NCI-H2107 (cell line): ENCODE data around the gene RPUSD3.

Experiments
- DNase-seq: peaks from one replicate; lab custom pipeline; 2025; lab: John Stamatoyannopoulos, UW

Gene RPUSD3

GRCh38 chr3:9804996-9805395, 38.8 kb downstream of the RPUSD3 start:
- no peak for DNase-seq

GRCh38 chr3:9803494-9803893, 40.3 kb downstream of the RPUSD3 start:
- no peak for DNase-seq

GRCh38 chr3:9800529-9800928, 43.3 kb downstream of the RPUSD3 start:
- DNase-seq: no peak

GRCh38 chr3:9797196-9797945, 46.4 kb downstream of the RPUSD3 start:
- DNase-seq: no peak

- DNase-seq: no peak
Measured at GRCh38 chr3:9795207-9795606, 48.6 kb downstream of the RPUSD3 start.

GRCh38 chr3:9794400-9794799, 49.4 kb downstream of the RPUSD3 start:
- DNase-seq: no peak

- DNase-seq: no peak
Measured at GRCh38 chr3:9793161-9793781, 50.5 kb downstream of the RPUSD3 start.

- DNase-seq: peak; percentile 80
Measured at GRCh38 chr3:9792405-9793160, 51.2 kb downstream of the RPUSD3 start, which contains the start of the genes ARPC4 and TADA3. TSS of gene ARPC4 (plus strand) at chr3:9793082. CDS start at chr3:9793122, 40 bp downstream. TSS of gene TADA3 (minus strand) at chr3:9792473. CDS start at chr3:9791466, 1,007 bp downstream.

- DNase-seq: no peak
Measured at GRCh38 chr3:9791790-9792404, 51.9 kb downstream of the RPUSD3 start.

GRCh38 chr3:9791127-9791526, 52.7 kb downstream of the RPUSD3 start:
- DNase-seq: no peak
